GM19397 (cell line): ENCODE measurements around the gene ACTRT2.

Experiments used
- ATAC-seq: cut with Tn5 transposase; IDR thresholded peaks from one replicate; pipeline ENCODE4 v1.9.1; 2021; ENCODE audit warnings: mild to moderate bottlenecking, moderate library complexity; ENCODE audit not compliant: unreplicated experiment

ACTRT2 gene

GRCh38 chr1:3001471-3002348 is 19.6 kb upstream of the ACTRT2 start:
- ATAC-seq = no peak

- ATAC-seq = no peak
Measured at GRCh38 chr1:3002349-3003038, 18.8 kb upstream of the ACTRT2 start.

GRCh38 chr1:3003039-3003940 is 18.0 kb upstream of the ACTRT2 start:
- ATAC-seq = no peak

GRCh38 chr1:3003941-3004270 is 17.4 kb upstream of the ACTRT2 start:
- ATAC-seq = no peak

GRCh38 chr1:3004285-3005205 is 16.7 kb upstream of the ACTRT2 start:
- no peak for ATAC-seq

- no peak for ATAC-seq
Measured at GRCh38 chr1:3005771-3006170, 15.5 kb upstream of the ACTRT2 start.

- no peak for ATAC-seq
Measured at GRCh38 chr1:3007298-3008147, 13.7 kb upstream of the ACTRT2 start.

GRCh38 chr1:3009021-3009420 is 12.2 kb upstream of the ACTRT2 start:
- no peak for ATAC-seq

- no peak for ATAC-seq
Measured at GRCh38 chr1:3009556-3009955, 11.7 kb upstream of the ACTRT2 start.

- ATAC-seq = no peak
Measured at GRCh38 chr1:3011127-3011526, 10.1 kb upstream of the ACTRT2 start.

GRCh38 chr1:3011631-3012455 is 9.4 kb upstream of the ACTRT2 start:
- no peak for ATAC-seq

GRCh38 chr1:3012456-3013291 is 8.6 kb upstream of the ACTRT2 start:
- no peak for ATAC-seq

- ATAC-seq = no peak
Measured at GRCh38 chr1:3013371-3014049, 7.8 kb upstream of the ACTRT2 start.

GRCh38 chr1:3014050-3014440 is 7.2 kb upstream of the ACTRT2 start:
- no peak for ATAC-seq

GRCh38 chr1:3014443-3015268 is 6.6 kb upstream of the ACTRT2 start:
- no peak for ATAC-seq

- no peak for ATAC-seq
Measured at GRCh38 chr1:3015269-3015635, 6.0 kb upstream of the ACTRT2 start.
